Measurements from ENCODE around the gene ADGRV1.
"Not testable (repeated sequence)": the region's sequence is repeated elsewhere in the genome, so short reads cannot be mapped to it uniquely, and the experiment has no call there.

Gene ADGRV1

GRCh38 chr5:90655423-90655822, 96.8 kb downstream of the ADGRV1 start:
- Histone ChIP-seq H3K4me3 (ENCODE audit: insufficient read depth, low read depth, low read length, poor library complexity, severe bottlenecking) (no peak overlapping the region), H3K36me3 (ENCODE audit: control insufficient read depth, insufficient read depth, low read length) (no peaks in the 10 kb centered on the region)

DNA sequence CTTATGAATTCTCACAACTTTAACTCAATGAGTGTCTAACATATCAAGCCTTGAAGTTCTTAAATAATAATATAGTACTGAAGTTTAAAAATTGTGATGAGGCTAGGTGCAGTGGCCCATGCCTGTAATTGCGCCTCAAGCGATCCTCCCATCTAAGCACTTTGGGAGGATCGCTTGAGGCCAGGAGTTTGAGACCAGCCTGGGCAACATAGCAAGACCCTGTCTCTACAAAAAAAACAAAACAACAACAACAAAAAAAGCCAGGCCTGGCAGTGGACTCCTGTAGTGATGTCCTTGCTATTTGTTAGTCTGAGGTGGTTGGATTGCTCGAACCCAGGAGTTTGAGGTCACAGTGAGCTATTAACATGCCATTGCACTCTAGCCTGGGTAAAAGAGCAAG, 98.4 kb downstream of the ADGRV1 start:
- Histone ChIP-seq H3K4me1 (ENCODE audit: control insufficient read depth, insufficient read depth, low read length, poor library complexity, severe bottlenecking) (no peaks in the 10 kb centered on the region), H3K4me3 (ENCODE audit: insufficient read depth, low read depth, low read length, poor library complexity, severe bottlenecking) (no peak overlapping the region), H3K36me3 (ENCODE audit: control insufficient read depth, insufficient read depth, low read length) (no peaks in the 10 kb centered on the region), H3K27me3 (replicated peaks; ENCODE audit: control insufficient read depth, insufficient read depth, low read length, poor library complexity, severe bottlenecking) (no peaks in the 10 kb centered on the region), H3K27ac (ENCODE audit: insufficient read depth, low read length, poor library complexity, severe bottlenecking) (no peak overlapping the region), H3K9me3 (ENCODE audit: control insufficient read depth, low read length) (no peaks in the 10 kb centered on the region)
- no peak for DNase-seq

More at GRCh38 chr5:90655423-90655822, 96.8 kb downstream of the ADGRV1 start:
- Histone ChIP-seq H3K4me1 (ENCODE audit: control insufficient read depth, insufficient read depth, low read length, poor library complexity, severe bottlenecking) (no peaks in the 10 kb centered on the region), H3K9me3 (ENCODE audit: control insufficient read depth, low read length) (no peaks in the 10 kb centered on the region), H3K27me3 (replicated peaks; ENCODE audit: control insufficient read depth, insufficient read depth, low read length, poor library complexity, severe bottlenecking) (no peaks in the 10 kb centered on the region), H3K27ac (ENCODE audit: insufficient read depth, low read length, poor library complexity, severe bottlenecking) (no peak overlapping the region)
- no peak for DNase-seq

DNA sequence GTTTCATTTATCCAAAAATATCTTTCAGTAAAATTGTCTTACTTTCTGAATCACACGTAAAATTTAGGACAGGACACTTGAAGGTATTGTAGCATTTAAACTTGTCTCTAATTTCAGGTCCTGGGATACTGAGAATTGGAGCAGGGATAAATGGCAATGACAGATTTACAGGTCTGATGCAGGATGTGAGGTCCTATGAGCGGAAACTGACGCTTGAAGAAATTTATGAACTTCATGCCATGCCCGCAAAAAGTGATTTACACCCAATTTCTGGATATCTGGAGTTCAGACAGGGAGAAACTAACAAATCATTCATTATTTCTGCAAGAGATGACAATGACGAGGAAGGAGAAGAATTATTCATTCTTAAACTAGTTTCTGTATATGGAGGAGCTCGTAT, 99.2 kb downstream of the ADGRV1 start:
- no peaks in the 10 kb centered on the region for H3K36me3 ChIP-seq (ENCODE audit: control insufficient read depth, insufficient read depth, low read length)
- no peaks in the 10 kb centered on the region for H3K27me3 ChIP-seq (replicated peaks; ENCODE audit: control insufficient read depth, insufficient read depth, low read length, poor library complexity, severe bottlenecking)
- no peak overlapping the region for H3K27ac ChIP-seq (ENCODE audit: insufficient read depth, low read length, poor library complexity, severe bottlenecking)
- H3K4me3 ChIP-seq (ENCODE audit: insufficient read depth, low read depth, low read length, poor library complexity, severe bottlenecking) = no peak overlapping the region
- H3K4me1 ChIP-seq (ENCODE audit: control insufficient read depth, insufficient read depth, low read length, poor library complexity, severe bottlenecking) = no peaks in the 10 kb centered on the region
- DNase-seq = no peak
- no peaks in the 10 kb centered on the region for H3K9me3 ChIP-seq (ENCODE audit: control insufficient read depth, low read length)

DNA sequence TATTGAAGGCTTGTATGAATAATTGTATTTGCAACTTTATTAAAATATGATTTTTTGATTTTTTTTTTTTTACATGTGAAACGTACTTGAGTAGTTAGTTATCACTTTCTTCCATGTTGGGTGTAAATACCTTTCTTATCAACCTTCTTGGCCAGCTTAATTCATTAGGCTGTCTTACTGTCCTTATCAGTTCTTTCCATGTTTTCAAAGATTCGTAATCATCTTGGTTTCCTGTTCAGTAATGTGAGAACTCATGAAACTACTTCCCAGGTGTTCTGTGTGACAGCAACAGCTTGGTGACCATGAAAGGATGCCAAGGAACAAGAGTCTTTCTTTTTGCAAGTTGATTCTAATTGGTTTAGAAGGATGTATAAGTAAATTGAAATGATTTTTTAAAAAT, 100.0 kb downstream of the ADGRV1 start:
- Histone ChIP-seq H3K27ac (ENCODE audit: insufficient read depth, low read length, poor library complexity, severe bottlenecking) (no peak overlapping the region), H3K9me3 (ENCODE audit: control insufficient read depth, low read length) (no peaks in the 10 kb centered on the region), H3K36me3 (ENCODE audit: control insufficient read depth, insufficient read depth, low read length) (no peaks in the 10 kb centered on the region), H3K4me1 (ENCODE audit: control insufficient read depth, insufficient read depth, low read length, poor library complexity, severe bottlenecking) (no peaks in the 10 kb centered on the region), H3K4me3 (ENCODE audit: insufficient read depth, low read depth, low read length, poor library complexity, severe bottlenecking) (no peak overlapping the region), H3K27me3 (replicated peaks; ENCODE audit: control insufficient read depth, insufficient read depth, low read length, poor library complexity, severe bottlenecking) (no peaks in the 10 kb centered on the region)
- DNase-seq = no peak

GRCh38 chr5:90668079-90668565, 109.5 kb downstream of the ADGRV1 start:
- H3K4me1 ChIP-seq (ENCODE audit: control insufficient read depth, insufficient read depth, low read length, poor library complexity, severe bottlenecking); H3K27ac ChIP-seq (ENCODE audit: insufficient read depth, low read length, poor library complexity, severe bottlenecking); H3K27me3 ChIP-seq (replicated peaks; ENCODE audit: control insufficient read depth, insufficient read depth, low read length, poor library complexity, severe bottlenecking); H3K36me3 ChIP-seq (ENCODE audit: control insufficient read depth, insufficient read depth, low read length); H3K9me3 ChIP-seq (ENCODE audit: control insufficient read depth, low read length); H3K4me3 ChIP-seq (ENCODE audit: insufficient read depth, low read depth, low read length, poor library complexity, severe bottlenecking); DNase-seq: not testable (repeated sequence)

DNA sequence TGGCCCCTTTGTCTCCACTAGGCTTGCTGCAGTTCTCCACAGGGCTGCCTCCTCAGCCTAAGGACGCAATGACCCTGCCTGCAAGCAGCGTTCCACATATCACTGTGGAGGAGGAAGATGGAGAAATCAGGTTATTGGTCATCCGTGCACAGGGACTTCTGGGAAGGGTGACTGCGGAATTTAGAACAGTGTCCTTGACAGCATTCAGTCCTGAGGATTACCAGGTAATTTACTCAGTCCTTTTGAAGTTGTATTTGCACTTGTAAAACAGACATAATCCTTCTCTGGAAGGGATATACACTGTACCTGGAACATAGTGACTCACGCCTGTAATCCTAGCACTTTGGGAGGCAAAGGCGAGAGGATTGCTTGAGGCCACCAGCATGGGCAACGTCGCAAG, 116.6 kb downstream of the ADGRV1 start:
- Histone ChIP-seq H3K27me3 (replicated peaks; ENCODE audit: control insufficient read depth, insufficient read depth, low read length, poor library complexity, severe bottlenecking) (no peaks in the 10 kb centered on the region), H3K36me3 (ENCODE audit: control insufficient read depth, insufficient read depth, low read length) (no peaks in the 10 kb centered on the region), H3K4me1 (ENCODE audit: control insufficient read depth, insufficient read depth, low read length, poor library complexity, severe bottlenecking) (no peaks in the 10 kb centered on the region), H3K27ac (ENCODE audit: insufficient read depth, low read length, poor library complexity, severe bottlenecking) (no peak overlapping the region), H3K4me3 (ENCODE audit: insufficient read depth, low read depth, low read length, poor library complexity, severe bottlenecking) (no peak overlapping the region), H3K9me3 (ENCODE audit: control insufficient read depth, low read length) (no peaks in the 10 kb centered on the region)
- DNase-seq = no peak

GRCh38 chr5:90680921-90681563, 122.4 kb downstream of the ADGRV1 start:
- Histone ChIP-seq H3K4me3 (ENCODE audit: insufficient read depth, low read depth, low read length, poor library complexity, severe bottlenecking) (no peak overlapping the region), H3K27me3 (replicated peaks; ENCODE audit: control insufficient read depth, insufficient read depth, low read length, poor library complexity, severe bottlenecking) (no peaks in the 10 kb centered on the region), H3K9me3 (ENCODE audit: control insufficient read depth, low read length) (no peaks in the 10 kb centered on the region), H3K36me3 (ENCODE audit: control insufficient read depth, insufficient read depth, low read length) (no peaks in the 10 kb centered on the region), H3K27ac (ENCODE audit: insufficient read depth, low read length, poor library complexity, severe bottlenecking) (no peak overlapping the region), H3K4me1 (ENCODE audit: control insufficient read depth, insufficient read depth, low read length, poor library complexity, severe bottlenecking) (no peaks in the 10 kb centered on the region)
- no peak for DNase-seq

- H3K9me3 ChIP-seq (ENCODE audit: control insufficient read depth, low read length) = no peaks in the 10 kb centered on the region
- no peaks in the 10 kb centered on the region for H3K36me3 ChIP-seq (ENCODE audit: control insufficient read depth, insufficient read depth, low read length)
- H3K27me3 ChIP-seq (replicated peaks; ENCODE audit: control insufficient read depth, insufficient read depth, low read length, poor library complexity, severe bottlenecking) = no peaks in the 10 kb centered on the region
- no peaks in the 10 kb centered on the region for H3K4me1 ChIP-seq (ENCODE audit: control insufficient read depth, insufficient read depth, low read length, poor library complexity, severe bottlenecking)
- no peak for DNase-seq
- no peak overlapping the region for H3K27ac ChIP-seq (ENCODE audit: insufficient read depth, low read length, poor library complexity, severe bottlenecking)
- no peak overlapping the region for H3K4me3 ChIP-seq (ENCODE audit: insufficient read depth, low read depth, low read length, poor library complexity, severe bottlenecking)
These were observed 123.7 kb downstream of the ADGRV1 start for GRCh38 chr5:90682278-90682677.

GRCh38 chr5:90685425-90686022, 126.9 kb downstream of the ADGRV1 start:
- no peak overlapping the region for H3K4me3 ChIP-seq (ENCODE audit: insufficient read depth, low read depth, low read length, poor library complexity, severe bottlenecking)
- no peak overlapping the region for H3K27ac ChIP-seq (ENCODE audit: insufficient read depth, low read length, poor library complexity, severe bottlenecking)
- no peaks in the 10 kb centered on the region for H3K27me3 ChIP-seq (replicated peaks; ENCODE audit: control insufficient read depth, insufficient read depth, low read length, poor library complexity, severe bottlenecking)
- H3K9me3 ChIP-seq (ENCODE audit: control insufficient read depth, low read length) = no peaks in the 10 kb centered on the region
- H3K36me3 ChIP-seq (ENCODE audit: control insufficient read depth, insufficient read depth, low read length) = no peaks in the 10 kb centered on the region
- no peaks in the 10 kb centered on the region for H3K4me1 ChIP-seq (ENCODE audit: control insufficient read depth, insufficient read depth, low read length, poor library complexity, severe bottlenecking)
- DNase-seq = no peak

DNA sequence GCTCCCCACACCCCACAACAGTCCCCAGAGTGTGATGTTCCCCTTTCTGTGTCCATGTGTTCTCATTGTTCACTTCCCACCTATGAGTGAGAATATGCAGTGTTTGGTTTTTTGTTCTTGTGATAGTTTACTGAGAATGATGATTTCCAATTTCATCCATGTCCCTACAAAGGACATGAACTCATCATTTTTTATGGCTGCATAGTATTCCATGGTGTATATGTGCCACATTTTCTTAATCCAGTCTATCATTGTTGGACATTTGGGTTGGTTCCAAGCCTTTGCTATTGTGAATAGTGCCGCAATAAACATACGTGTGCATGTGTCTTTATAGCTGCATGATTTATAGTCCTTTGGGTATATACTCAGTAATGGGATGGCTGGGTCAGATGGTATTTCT, 127.8 kb downstream of the ADGRV1 start:
- not testable (repeated sequence) for DNase-seq; H3K27me3 ChIP-seq (replicated peaks; ENCODE audit: control insufficient read depth, insufficient read depth, low read length, poor library complexity, severe bottlenecking); H3K4me3 ChIP-seq (ENCODE audit: insufficient read depth, low read depth, low read length, poor library complexity, severe bottlenecking)

More for the DNA sequence above, 127.8 kb downstream of the ADGRV1 start:
- not testable (repeated sequence) for H3K36me3 ChIP-seq (ENCODE audit: control insufficient read depth, insufficient read depth, low read length); H3K27ac ChIP-seq (ENCODE audit: insufficient read depth, low read length, poor library complexity, severe bottlenecking); H3K4me1 ChIP-seq (ENCODE audit: control insufficient read depth, insufficient read depth, low read length, poor library complexity, severe bottlenecking); H3K9me3 ChIP-seq (ENCODE audit: control insufficient read depth, low read length)
